Anterior cingulate cortex (tissue), 58 donors: ENCODE data around the gene GALNT5.

ENCODE experiments used
- DNase-seq, 58 donors: peaks; one replicate each; lab custom pipeline; 2025; lab: John Stamatoyannopoulos, UW

GALNT5 gene

DNA sequence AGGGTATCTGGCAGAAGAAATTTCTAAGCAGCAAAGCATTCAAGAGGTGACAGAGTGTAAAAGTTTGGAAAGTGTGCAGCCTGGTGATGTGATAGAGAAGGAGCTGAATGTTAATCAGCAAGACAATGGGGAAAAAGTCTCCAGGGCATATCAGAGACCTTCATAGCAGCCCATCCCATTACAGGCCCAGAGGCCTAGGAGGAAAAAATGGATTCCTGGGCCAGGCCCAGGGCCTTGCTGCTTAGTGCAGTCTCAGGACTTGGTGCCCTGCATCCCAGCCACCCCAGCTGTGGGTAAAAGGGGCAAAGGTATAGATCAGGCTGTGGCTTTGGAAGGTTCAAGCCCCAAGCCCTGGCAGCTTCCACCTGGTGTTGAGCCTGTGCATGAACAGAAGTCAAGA lies 104.0 kb downstream of the GALNT5 start:
- no peak for DNase-seq

- no peak for DNase-seq
Measured at GRCh38 chr2:157362627-157363026, 105.1 kb downstream of the GALNT5 start.

DNA sequence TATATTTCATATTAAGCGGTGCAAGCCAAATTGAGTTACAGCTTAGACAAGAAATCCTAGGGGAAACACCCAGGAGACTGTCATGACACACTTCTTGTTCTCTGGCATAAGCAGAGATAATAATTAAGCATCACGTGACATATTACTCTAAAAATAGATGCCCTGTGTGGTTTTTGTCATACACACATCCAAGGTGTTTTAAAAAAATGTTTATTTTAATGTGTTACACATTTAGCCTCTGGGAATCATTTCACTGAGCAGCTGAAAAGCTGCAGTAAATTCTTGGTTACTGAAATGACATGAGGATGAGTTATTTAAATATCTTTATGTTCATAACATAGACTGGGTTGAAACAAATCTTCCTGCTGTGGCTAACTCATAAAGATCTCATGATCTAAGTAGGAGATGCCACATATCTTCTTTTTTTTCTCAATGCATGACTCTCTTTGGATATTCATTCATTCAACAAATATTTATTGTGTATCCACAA lies 106.2 kb downstream of the GALNT5 start:
- DNase-seq: no peak
